Measurements from ENCODE around the gene ZNF577.
"Not testable (repeated sequence)": the region's sequence is repeated elsewhere in the genome, so short reads cannot be mapped to it uniquely, and the experiment has no call there.

Gene ZNF577

DNA sequence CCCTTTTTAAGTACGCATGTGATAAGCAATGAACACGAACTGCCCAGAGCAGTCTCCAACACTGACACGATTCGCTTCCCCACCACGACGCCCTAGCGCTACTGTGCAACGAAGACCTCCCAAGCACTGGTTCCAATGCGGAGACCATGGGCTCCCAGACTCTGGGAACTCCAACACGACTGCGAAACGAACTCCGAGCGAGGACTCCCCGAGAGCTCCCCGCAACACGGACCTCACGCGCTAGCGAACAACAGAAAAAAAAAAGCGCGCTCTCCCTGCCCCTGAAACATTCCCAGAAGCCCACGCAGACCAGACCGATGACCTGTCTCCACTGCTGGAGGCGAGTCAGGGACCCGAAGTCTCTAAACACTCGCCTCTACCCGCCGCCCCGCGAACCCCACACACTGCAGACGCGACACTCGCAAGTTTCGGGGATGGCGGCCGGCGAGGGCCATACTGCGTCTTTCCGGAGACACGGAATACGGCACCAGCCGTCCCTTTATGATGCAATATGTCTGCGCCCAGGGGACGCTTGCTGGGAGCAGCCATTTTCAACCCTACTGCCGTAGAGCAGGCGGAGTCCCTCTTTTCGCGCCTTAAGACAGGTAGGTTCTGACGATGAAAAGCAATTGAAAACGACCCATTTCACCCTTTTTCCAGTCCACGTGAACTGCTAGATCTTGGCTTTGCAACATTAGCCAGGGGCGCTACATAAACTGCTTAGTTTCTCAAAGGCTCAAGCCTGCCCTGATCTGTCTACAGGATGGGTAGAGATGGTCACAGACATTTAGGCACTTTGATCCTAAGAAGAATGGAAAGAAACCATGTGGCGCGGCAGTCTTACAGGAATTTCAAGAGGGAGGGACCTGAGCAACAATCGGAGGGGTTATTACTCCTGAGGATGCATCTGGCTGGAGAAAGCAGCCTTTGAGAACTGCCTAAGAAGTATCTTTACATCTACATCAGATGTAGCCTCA is at the start of gene ZNF577:
Gene ZNF577, minus strand, starts transcription at position 430 of the 977 bp plus-strand sequence. CDS start 7,569 bp downstream, outside the sequence.
- in situ Hi-C loops (cut with HindIII; ENCODE audit: low sequenced_read_pairs), result loop anchor here (5.0 kb wide), 1 partner anchor 81 kb away; no protein-coding TSS in a partner anchor

DNA sequence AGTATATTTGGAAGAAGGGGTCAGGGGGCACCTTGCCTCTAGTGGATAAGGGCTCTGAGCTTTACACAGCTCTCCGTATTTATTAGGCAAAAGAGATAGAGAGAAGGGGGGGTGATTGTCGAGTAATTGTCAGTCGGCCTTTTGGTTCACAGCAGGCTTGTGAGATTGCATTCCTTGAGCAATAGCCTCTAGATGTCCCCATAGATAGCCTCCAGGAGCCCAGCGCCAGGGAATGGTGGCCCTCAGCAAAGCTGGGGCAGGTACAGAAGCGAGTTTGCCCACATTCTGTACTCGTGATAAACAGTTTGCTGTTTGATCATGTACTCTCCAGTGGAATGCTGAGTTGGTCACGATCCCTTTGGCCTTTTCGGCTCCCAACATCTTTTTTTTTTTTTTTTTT is 44.2 kb upstream of the ZNF577 start:
- in situ Hi-C loops (cut with HindIII; ENCODE audit: low sequenced_read_pairs), result no loop called here

DNA sequence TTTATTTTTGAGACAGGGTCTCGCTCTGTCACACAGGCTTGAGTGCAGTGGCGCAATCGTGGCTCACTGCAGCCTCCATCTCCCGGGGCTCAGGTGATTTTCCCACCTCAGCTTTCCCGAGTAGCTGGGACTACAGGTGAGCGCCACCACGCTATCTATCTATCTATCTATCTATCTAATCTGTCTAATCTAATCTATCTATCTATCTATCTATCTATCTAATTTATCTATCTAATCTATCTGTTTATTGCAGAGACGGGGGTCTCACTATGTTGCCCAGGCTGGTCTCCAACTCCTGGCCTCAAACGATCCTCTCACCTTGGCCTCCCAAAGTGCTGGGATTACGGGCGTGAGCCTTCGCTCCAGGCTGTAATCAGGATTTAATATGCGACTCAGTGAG is 40.1 kb upstream of the ZNF577 start:
- in situ Hi-C loops (cut with HindIII; ENCODE audit: low sequenced_read_pairs), result no loop called here

DNA sequence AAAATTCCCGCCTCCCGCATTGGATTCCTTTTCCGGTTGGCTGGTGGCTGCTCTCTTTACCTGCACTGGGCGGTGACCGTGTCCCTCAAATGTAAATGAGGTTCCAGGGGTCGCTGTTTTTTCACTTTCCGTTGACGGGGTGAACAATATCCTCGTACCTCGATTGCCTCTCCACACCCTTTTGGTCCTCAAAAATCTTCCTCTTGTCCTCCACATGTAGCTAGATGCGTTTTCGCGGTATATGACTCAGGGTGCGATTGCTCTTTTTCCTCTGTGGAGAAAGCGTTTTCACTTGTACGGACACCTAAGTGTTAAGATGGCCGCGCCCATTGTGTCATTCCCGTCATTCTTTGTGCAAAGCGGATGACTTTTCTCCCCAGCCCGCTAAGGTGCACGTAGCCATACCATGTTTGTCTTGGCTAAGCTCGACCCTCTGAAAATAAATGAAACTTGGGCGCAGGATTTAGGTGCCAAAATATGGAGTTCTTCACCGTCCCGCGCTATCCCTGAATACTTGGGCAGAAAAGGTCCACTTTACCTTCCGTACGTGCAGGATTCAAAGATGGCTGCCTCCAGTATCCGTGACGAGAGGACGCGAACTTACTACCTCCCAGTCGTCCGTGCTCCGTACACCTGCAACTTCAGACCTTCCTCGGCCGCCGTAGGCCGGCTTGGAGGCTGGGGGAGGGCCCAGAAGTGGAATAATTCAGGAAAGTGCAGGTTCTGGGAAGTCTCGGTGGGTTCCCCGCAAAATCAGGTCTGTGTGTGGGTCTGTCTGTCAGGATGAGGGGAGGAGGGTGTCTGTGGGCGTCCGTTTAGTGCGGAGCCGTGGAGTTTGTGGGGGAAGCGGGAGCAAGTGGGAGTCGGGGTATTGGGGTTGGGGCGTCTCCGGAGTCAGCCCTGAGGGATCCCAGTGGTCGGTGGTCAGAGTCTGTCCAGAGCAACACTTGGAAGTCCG is 39.3 kb upstream of the ZNF577 start, which contains the start of gene ZNF613:
Gene ZNF613, plus strand, starts transcription at position 689 of the 958 bp plus-strand sequence. CDS start 8,749 bp downstream, outside the sequence.
- in situ Hi-C loops (cut with HindIII; ENCODE audit: low sequenced_read_pairs), result no loop called here

DNA sequence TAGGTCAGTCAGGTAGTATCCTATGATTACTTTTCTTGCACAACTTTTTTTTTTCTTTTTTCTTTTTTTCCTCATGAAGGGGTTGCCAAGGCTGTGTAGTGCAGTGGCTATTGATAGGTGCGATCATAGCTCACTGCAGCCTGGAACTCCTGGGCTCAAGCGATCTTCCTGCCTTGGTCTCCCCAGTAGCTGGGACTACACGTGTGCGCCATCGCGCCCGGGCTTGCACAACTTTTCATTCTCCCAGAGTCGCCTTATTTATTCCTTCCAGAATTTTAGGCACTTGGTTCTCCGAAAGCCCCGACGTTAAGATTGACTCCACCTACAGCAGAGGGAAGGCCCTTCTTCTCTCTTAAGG is 38.7 kb upstream of the ZNF577 start:
- in situ Hi-C loops (cut with HindIII; ENCODE audit: low sequenced_read_pairs), result no loop called here

DNA sequence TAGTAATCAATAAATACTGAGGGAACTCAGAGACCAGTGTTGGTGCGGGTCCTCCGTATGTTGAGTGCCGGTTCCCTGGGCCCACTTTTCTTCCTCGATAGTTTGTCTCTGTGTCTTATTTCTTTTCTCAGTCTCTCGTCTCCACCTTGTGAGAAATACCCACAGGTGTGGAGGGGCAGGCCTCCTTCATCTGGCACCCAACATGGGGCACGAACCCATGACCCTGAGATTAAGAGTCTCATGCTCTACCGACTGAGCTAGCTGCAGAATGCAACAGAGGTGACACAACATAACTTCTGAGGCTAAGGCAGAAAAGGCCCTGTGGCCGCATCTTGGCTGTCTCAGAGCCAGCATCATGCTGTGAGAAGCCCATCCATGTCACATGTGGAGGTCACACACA is 34.2 kb upstream of the ZNF577 start:
- in situ Hi-C loops (cut with HindIII; ENCODE audit: low sequenced_read_pairs), result no loop called here

DNA sequence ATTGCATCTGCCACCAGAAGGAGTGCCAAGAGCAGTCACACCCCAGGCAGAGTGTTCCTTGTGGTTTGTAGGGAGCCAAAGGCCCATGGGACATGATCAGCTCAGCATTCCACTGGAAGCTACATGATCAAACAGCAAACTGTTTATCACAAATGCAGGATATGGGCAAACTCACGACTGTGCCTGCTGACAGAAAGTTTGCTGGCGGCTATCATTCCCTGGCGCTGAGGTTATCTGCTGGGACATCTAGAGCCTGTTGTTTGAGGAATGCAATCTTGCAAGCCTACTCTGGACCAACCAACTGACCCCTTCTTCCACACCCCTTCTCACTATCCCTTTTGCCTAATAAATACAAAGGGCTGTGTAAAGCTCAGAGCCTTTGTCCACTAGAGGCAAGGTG is 31.9 kb upstream of the ZNF577 start:
- in situ Hi-C loops (cut with HindIII; ENCODE audit: low sequenced_read_pairs), result no loop called here

DNA sequence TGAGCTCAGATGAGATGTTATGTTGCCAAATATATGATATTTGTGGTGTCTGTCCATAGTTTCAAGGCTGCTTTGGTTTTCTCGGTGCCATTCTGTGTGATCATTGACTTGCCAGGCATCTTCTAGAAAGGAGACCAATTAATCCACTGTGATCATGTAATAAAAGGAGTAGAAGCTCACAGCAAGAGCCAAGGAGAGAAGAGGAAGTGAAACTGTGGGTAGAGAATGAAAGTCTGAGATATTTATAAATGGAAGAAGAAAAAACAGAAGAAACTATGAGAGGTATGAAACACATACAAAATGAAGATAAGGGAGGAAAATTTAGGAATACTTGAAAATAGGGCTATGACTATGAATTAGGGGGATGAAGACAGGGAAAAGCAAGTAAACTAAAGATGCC is 28.4 kb upstream of the ZNF577 start:
- in situ Hi-C loops (cut with HindIII; ENCODE audit: low sequenced_read_pairs), result no loop called here

DNA sequence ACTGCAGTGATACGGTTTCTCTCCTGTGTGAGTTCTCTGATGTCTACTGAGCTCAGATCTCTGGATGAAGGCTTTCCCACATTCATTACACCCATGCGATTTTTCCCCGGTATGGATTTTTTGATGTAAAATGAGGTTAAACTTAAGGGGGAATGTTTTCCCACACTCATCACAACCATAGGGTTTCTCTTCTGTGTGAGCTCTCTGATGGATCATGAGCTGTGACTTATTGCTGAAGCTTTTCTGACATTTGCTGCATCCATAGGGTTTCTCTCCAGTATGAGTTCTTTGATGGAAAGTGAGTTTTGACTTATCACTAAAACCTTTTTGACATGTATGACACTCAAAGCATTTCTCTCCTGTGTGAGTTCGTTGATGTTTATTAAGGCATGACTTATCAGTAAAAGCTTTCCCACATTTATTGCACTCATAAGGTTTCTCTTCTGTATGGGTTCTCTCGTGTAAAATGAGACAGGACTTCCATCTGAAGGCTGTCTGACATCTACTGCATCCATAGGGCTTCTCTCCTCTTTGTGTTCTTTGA is 27.6 kb upstream of the ZNF577 start:
- in situ Hi-C loops (cut with HindIII; ENCODE audit: low sequenced_read_pairs), result no loop called here

DNA sequence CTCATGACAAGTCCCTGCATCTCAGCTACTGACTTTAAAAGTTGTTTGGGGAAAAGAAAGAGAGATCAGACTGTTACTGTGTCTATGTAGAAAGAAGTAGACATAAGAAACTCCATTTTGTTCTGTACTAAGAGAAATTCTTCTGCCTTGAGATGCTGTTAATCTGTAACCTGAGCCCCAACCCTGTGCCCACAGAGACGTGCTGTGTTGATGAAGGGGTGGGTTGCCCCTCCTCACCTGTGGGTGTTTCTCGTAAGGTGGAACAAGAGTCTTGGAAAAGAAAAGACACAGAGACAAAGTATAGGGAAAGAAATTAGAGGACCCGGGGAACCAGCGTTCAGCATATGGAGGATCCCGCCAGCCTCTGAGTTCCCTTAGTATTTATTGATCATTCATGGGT is 20.2 kb upstream of the ZNF577 start:
- in situ Hi-C loops (cut with HindIII; ENCODE audit: low sequenced_read_pairs), result not testable (repeated sequence)

DNA sequence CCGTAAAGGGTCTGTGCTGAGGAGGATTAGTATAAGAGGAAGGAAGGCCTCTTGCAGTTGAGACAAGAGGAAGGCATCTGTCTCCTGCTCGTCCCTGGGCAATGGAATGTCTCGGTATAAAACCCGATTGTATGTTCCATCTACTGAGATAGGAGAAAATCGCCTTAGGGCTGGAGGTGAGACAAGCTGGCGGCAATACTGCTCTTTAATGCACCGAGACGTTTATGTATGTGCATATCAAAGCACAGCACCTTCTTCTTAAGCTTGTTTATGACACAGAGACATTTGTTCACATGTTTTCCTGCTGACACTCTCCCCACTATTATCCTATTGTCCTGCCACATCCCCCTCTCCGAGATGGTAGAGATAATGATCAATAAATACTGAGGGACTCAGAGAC is 18.4 kb upstream of the ZNF577 start:
- in situ Hi-C loops (cut with HindIII; ENCODE audit: low sequenced_read_pairs), result not testable (repeated sequence)

DNA sequence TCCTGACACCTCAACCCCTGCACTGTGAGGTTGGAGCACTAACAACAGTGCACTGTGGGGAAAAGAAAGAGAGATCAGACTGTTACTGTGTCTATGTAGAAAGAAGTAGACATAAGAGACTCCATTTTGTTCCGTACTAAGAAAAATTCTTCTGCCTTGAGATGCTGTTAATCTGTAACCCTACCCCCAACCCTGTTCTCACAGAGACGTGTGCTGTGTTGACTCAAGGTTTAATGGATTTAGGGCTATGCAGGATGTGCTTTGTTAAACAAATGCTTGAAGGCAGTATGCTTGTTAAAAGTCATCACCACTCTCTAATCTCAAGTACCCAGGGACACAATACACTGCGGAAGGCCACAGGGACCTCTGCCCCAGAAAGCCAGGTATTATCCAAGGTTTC is 17.9 kb upstream of the ZNF577 start:
- in situ Hi-C loops (cut with HindIII; ENCODE audit: low sequenced_read_pairs), result not testable (repeated sequence)

DNA sequence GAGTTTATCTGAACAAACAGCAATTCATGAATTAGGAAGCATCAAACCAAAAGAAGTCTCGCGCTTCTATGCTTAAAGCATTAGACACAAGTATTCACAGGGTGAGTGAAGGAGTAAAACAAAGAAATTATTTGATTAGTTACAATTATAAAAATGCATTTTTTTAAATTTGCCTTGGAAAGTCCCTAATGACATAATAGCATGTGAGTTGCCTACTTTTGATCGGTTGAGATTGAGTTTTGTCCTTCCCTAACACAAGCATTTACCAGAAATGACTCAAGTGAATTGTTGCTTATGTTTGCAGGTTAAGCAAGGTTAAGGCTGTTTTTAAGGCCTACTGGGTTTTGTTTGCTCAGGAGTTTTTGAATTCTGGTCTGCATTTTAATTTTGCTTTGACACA is 17.5 kb upstream of the ZNF577 start:
- in situ Hi-C loops (cut with HindIII; ENCODE audit: low sequenced_read_pairs), result no loop called here

DNA sequence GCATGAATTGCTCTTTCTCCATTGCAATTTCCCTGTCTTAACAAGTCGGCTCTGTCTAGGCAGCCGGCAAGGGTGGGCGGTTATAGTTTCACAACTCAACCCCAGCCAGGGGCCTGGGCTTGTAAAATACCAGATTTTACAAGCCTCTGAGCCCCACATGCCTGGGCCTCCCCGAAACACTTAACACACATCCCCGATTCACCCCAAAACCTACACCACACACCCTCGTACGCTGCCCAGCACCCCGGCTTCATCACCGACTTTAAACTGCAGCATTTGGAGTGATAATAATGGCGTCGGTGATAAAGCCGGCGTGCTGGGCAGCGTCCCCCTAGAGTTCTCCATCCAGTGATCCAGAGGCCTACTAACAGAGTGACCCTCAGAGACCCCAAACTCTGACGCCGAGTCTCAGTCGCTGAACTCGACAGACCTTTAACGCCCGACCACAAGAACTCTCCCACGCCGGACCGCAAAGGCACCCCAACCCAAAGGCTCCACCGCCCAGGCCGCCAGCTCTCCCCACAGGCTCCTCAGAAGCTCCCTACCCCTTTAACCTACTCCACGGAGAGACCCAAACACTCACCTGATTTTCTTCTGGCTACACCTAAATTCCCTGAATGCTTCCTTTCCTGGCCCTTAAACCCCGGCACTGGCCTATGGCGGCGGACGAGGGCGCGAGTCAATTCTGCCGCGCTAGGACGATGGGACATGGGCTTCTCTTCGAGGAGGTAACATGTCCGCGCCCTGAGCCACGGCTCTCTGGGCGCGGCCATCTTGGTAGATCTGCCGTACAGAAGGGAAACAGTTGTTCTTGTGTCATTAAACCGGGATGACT is 16.8 kb upstream of the ZNF577 start, which contains the start of gene ZNF649:
Gene ZNF649, minus strand, starts transcription at position 687 of the 835 bp plus-strand sequence. CDS start 4,910 bp downstream, outside the sequence.
- in situ Hi-C loops (cut with HindIII; ENCODE audit: low sequenced_read_pairs), result no loop called here

DNA sequence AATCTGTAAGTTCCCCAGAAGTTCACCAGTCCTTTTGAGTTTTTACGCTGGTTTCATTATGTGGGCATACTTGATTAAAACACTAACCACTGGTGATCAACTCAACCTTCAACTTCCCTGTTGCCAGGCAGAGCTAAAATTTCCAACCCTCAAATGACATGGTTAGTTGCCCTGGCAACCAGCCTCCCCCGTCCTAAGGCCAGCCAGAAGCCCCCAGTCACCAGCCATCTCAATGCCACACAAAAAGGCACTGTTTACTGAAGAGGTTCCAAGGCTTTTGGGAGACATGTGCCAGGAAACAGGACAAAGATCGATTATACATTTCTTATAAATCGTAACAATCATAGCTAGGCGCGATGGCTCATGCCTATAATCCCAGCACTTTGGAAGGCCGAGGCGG is 15.4 kb upstream of the ZNF577 start:
- in situ Hi-C loops (cut with HindIII; ENCODE audit: low sequenced_read_pairs), result no loop called here

DNA sequence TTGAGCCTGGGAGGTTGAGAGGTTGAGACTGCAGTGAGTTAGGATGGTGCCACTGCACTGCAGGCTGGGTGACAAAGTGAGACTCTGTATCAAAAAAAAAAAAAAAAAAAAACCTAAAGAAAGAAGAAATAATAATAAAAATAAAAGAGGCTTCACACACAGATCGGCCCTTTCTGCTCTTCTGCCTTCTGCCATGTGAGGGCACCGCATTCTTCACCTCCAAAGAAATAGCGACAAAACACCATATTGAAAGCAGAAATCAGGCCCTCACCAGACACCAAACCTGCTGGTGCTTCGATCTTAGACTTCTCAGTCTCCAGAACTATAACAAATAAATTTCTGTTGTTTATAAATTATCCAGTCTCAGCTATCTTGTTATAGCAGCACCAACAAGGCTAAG is 14.1 kb upstream of the ZNF577 start:
- in situ Hi-C loops (cut with HindIII; ENCODE audit: low sequenced_read_pairs), result no loop called here

DNA sequence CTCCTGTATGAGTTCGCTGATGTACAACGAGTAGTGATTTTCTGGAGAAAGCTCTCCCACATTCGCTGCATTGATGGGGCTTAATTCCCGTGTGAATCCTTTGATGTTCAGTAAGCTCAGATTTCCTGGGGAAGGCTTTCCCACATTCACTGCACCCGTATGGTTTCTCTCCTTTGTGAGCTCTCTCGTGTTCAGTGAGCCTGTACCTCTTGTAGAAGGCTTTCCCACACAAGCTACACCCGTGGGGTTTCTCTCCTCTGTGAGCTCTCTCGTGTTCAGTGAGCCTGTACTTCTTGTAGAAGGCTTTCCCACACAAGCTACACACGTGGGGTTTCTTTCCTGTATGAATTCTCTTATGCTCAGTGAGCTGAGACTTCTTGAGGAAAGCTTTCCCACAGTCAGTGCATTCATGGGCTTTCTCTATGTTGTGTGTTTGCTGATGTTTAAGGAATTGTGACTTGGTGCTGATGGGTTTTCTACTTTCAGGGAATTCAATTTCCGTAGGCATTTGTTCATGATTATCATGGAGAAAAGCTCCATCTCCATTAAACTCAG is 3.5 kb upstream of the ZNF577 start:
- in situ Hi-C loops (cut with HindIII; ENCODE audit: low sequenced_read_pairs), result no loop called here

DNA sequence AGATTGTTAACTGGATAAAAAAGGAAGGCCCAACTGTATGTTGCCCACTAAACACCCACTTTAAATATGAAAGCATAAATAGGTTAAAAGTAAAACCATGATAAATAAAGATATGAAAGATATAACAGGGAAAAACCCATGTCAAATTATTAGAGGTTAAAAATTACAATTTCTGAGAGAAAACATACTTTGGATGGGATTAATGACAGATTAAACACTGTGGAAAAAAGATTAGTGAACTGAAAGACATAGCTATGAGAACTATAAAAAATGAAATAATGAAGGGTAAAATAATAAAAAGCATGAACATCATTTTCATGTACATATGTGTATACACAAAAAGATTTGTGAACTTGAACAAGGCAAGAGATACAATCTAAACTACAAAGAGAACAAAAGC is 2.2 kb upstream of the ZNF577 start:
- in situ Hi-C loops (cut with HindIII; ENCODE audit: low sequenced_read_pairs), result loop anchor here (5.0 kb wide), 1 partner anchor 83 kb away; no protein-coding TSS in a partner anchor

DNA sequence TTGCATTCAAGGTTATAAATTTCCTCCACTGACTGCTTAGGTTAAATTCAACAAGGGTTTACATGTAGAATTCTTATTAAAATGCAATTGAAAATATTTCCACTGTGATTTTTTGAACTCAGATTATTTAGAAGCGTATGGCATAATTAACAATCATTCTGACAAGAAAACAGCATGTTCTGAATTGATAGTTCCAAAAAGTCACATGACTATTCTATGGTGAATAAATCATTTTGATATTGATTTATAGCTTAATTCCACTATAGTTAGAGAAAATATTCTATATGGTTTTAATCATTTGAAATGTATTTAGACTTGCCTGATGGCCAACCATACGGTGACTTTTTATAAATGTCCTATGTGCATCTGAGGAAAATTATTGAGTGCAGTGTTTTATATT is 3.0 kb downstream of the ZNF577 start:
- in situ Hi-C loops (cut with HindIII; ENCODE audit: low sequenced_read_pairs), result loop anchor here (5.0 kb wide), 1 partner anchor 77 kb away; no protein-coding TSS in a partner anchor

DNA sequence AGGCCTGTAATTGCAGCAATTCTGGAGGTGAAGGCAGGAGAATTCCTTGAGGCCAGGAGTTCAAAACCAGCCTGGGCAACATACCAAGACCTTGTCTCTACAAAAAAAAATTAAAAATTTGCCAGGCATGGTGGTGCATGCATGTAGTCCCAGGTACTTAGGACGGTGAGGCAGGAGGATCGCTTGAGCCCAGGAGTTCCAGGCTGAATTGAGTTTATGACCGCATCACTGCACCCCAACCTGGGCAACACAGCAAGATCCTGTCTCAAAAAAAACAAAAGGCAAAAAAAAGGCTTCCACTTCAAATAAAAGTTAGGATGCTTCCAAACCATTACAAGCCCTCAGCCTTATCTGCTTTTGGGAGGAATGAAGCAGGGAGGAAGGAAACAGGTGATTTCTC is 5.2 kb downstream of the ZNF577 start:
- in situ Hi-C loops (cut with HindIII; ENCODE audit: low sequenced_read_pairs), result no loop called here
